NCI-H524 (cell line): Measurements from ENCODE around the gene KCNK5.

Source experiments
- DNase-seq, 2 experiments: peaks; one replicate each; lab custom pipeline; 2025; lab: John Stamatoyannopoulos, UW

KCNK5 gene

GRCh38 chr6:39198528-39198927 lies 30.7 kb downstream of the KCNK5 start:
- DNase-seq: no peak

GRCh38 chr6:39197922-39198500 lies 31.3 kb downstream of the KCNK5 start:
- DNase-seq: no peak

GRCh38 chr6:39197521-39197920 lies 31.8 kb downstream of the KCNK5 start:
- no peak for DNase-seq

GRCh38 chr6:39196673-39197091 lies 32.6 kb downstream of the KCNK5 start:
- no peak for DNase-seq

GRCh38 chr6:39195792-39196385 lies 33.4 kb downstream of the KCNK5 start:
- DNase-seq: no peak

- DNase-seq: no peak
These were observed 34.8 kb downstream of the KCNK5 start for GRCh38 chr6:39194466-39194865.

GRCh38 chr6:39193201-39193791 lies 36.0 kb downstream of the KCNK5 start:
- DNase-seq: no peak

- no peak for DNase-seq
These were observed 36.5 kb downstream of the KCNK5 start for GRCh38 chr6:39192736-39193135.

- no peak for DNase-seq
These were observed 37.9 kb downstream of the KCNK5 start for GRCh38 chr6:39191236-39191930.

- no peak for DNase-seq
These were observed 38.6 kb downstream of the KCNK5 start for GRCh38 chr6:39190545-39191235.

GRCh38 chr6:39189915-39190544 lies 39.2 kb downstream of the KCNK5 start:
- DNase-seq: peak; percentile 3 to 5

GRCh38 chr6:39189131-39189530 lies 40.1 kb downstream of the KCNK5 start:
- no peak for DNase-seq

GRCh38 chr6:39188571-39188970 lies 40.7 kb downstream of the KCNK5 start:
- DNase-seq: no peak

- DNase-seq: no peak
These were observed 41.2 kb downstream of the KCNK5 start for GRCh38 chr6:39188098-39188450.

GRCh38 chr6:39184906-39185580 lies 44.2 kb downstream of the KCNK5 start:
- DNase-seq: no peak

- DNase-seq: no peak
These were observed 46.7 kb downstream of the KCNK5 start for GRCh38 chr6:39182604-39183003.

GRCh38 chr6:39181826-39182225 lies 47.4 kb downstream of the KCNK5 start:
- DNase-seq: no peak

GRCh38 chr6:39181333-39181732 lies 47.9 kb downstream of the KCNK5 start:
- no peak for DNase-seq

GRCh38 chr6:39178804-39179203 lies 50.5 kb downstream of the KCNK5 start:
- no peak for DNase-seq

- DNase-seq: no peak
These were observed 51.0 kb downstream of the KCNK5 start for GRCh38 chr6:39178235-39178634.

- no peak for DNase-seq
These were observed 52.1 kb downstream of the KCNK5 start for GRCh38 chr6:39177130-39177529.

- no peak for DNase-seq
These were observed 56.0 kb downstream of the KCNK5 start for GRCh38 chr6:39173270-39173669.
